DOHH2 (cell line): Measurements from ENCODE around the gene TNS1.

Experiments
- EZH2phosphoT487 ChIP-seq: fragments of 200-600 bp; sonication (generic); IDR thresholded peaks from 2 replicates; pipeline ENCODE4 v1.6.1; 2017; ENCODE audit warnings: borderline replicate concordance, mild to moderate bottlenecking, antibody characterized with exemption, low read length, moderate library complexity, mixed read lengths
- TF ChIP-seq, protein P1 (sequence below): fragments of 200-600 bp; sonication (generic); IDR thresholded peaks from one replicate; pipeline ENCODE4 v1.5.1; 2014; ENCODE audit warnings: antibody characterized with exemption, mild to moderate bottlenecking, low read depth, low read length; ENCODE audit not compliant: poor library complexity, severe bottlenecking

DNA sequence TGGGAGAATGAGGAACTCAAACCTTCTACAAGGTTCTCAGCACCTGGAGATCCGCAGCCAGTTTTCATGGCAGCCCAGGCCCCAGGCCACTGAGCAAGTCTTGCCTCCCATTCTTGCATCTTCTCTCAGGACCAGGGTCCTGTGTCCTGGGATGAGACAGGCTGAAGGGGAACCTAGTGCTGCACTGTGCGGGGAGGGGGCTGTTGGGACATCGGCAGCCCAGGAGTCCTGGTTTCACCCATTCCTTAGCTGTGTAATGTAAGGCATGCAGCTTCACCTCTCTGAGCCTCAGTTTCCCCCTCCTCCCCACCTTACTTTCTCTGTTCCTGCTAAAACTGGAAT lies 43.9 kb downstream of the TNS1 start:
- TF ChIP-seq, protein P1, sequence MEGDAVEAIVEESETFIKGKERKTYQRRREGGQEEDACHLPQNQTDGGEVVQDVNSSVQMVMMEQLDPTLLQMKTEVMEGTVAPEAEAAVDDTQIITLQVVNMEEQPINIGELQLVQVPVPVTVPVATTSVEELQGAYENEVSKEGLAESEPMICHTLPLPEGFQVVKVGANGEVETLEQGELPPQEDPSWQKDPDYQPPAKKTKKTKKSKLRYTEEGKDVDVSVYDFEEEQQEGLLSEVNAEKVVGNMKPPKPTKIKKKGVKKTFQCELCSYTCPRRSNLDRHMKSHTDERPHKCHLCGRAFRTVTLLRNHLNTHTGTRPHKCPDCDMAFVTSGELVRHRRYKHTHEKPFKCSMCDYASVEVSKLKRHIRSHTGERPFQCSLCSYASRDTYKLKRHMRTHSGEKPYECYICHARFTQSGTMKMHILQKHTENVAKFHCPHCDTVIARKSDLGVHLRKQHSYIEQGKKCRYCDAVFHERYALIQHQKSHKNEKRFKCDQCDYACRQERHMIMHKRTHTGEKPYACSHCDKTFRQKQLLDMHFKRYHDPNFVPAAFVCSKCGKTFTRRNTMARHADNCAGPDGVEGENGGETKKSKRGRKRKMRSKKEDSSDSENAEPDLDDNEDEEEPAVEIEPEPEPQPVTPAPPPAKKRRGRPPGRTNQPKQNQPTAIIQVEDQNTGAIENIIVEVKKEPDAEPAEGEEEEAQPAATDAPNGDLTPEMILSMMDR, result no peak
- no peak for TF ChIP-seq EZH2phosphoT487
